Smooth muscle cell (in vitro differentiated cells): Measurements from ENCODE around the gene PARVB. TPM values are rescaled to one million over a fixed set of nuclear protein-coding genes. Genes with fewer than 3 reads are reported as not detected.

Experiments used
- DNase-seq: peaks from one replicate; lab custom pipeline; 2025; ENCODE audit not compliant: unreplicated experiment; lab: John Stamatoyannopoulos, UW
- H2AFZ ChIP-seq: fragments of 200-600 bp; sonication (generic); 2 replicates; pipeline ENCODE4 v1.6.0; 2016; ENCODE audit warnings: antibody characterized with exemption, low read depth, mild to moderate bottlenecking
- H3F3A ChIP-seq: fragments of 200-600 bp; sonication (generic); 2 replicates; pipeline ENCODE4 v1.6.0; 2017; ENCODE audit warnings: antibody characterized with exemption, low read depth
- H3K27ac ChIP-seq: fragments of 200-600 bp; sonication (generic); 2 replicates; pipeline ENCODE4 v1.5.1; 2016; ENCODE audit warnings: low read depth, mild to moderate bottlenecking
- H3K27me3 ChIP-seq: fragments of 200-600 bp; sonication (generic); 2 replicates; pipeline ENCODE4 v1.6.1; 2016; ENCODE audit warnings: low read depth, mild to moderate bottlenecking
- H3K36me3 ChIP-seq: fragments of 200-600 bp; sonication (generic); 2 replicates; pipeline ENCODE4 v1.5.1; 2016; ENCODE audit warnings: low read depth
- H3K4me1 ChIP-seq: fragments of 200-600 bp; sonication (generic); 2 replicates; pipeline ENCODE4 v1.5.1; 2016; ENCODE audit warnings: low read depth
- H3K4me2 ChIP-seq: fragments of 200-600 bp; sonication (generic); 2 replicates; pipeline ENCODE4 v1.6.0; 2016; ENCODE audit warnings: mild to moderate bottlenecking
- H3K4me3 ChIP-seq: fragments of 200-600 bp; sonication (generic); 2 replicates; pipeline ENCODE4 v1.5.1; 2016; ENCODE audit warnings: mild to moderate bottlenecking
- H3K79me2 ChIP-seq: fragments of 200-600 bp; sonication (generic); 2 replicates; pipeline ENCODE4 v1.6.0; 2016; ENCODE audit warnings: low read depth, mild to moderate bottlenecking
- H3K9ac ChIP-seq: fragments of 200-600 bp; sonication (generic); 2 replicates; pipeline ENCODE4 v1.6.0; 2016; ENCODE audit warnings: low read depth
- H3K9me3 ChIP-seq: fragments of 200-600 bp; sonication (generic); replicated peaks from 2 replicates; pipeline ENCODE4 v1.5.1; 2016; ENCODE audit warnings: low read depth
- H4K20me1 ChIP-seq: fragments of 200-600 bp; sonication (generic); 2 replicates; pipeline ENCODE4 v1.6.0; 2016; ENCODE audit warnings: low read depth
- WGBS: methylation state at CpG from one replicate; pipeline ENCODE4 v1.1.7; 2016; ENCODE audit warnings: low lambda C conversion rate; 5-methylcytosine and 5-hydroxymethylcytosine counted together
- polyA plus RNA-seq: library from polyadenylated mRNA; unstranded; fragments of >200 nt; fragmentation: Nextera tagmentation; extraction: Ambion mirVana; gene quantifications from 2 replicates; pipeline ENCODE4 v1.2.1, GENCODE V29; 2016
- total RNA-seq: library from RNA; depleted of rRNA; stranded (reverse); fragments of >200 nt; gene quantifications from 2 replicates; pipeline ENCODE4 v1.2.3, GENCODE V29; 2014
- TF ChIP-seq, protein P1 (sequence below): fragments of 200-600 bp; sonication (generic); IDR thresholded peaks from 2 replicates; pipeline ENCODE4 v1.5.1; 2017; ENCODE audit warnings: borderline replicate concordance, mild to moderate bottlenecking, antibody characterized with exemption; ENCODE audit not compliant: insufficient read depth, poor library complexity, severe bottlenecking

Gene PARVB
- total and polyA plus RNA-seq, 2 experiments from 2014 or later, result 35.1 to 36.6 TPM

DNA sequence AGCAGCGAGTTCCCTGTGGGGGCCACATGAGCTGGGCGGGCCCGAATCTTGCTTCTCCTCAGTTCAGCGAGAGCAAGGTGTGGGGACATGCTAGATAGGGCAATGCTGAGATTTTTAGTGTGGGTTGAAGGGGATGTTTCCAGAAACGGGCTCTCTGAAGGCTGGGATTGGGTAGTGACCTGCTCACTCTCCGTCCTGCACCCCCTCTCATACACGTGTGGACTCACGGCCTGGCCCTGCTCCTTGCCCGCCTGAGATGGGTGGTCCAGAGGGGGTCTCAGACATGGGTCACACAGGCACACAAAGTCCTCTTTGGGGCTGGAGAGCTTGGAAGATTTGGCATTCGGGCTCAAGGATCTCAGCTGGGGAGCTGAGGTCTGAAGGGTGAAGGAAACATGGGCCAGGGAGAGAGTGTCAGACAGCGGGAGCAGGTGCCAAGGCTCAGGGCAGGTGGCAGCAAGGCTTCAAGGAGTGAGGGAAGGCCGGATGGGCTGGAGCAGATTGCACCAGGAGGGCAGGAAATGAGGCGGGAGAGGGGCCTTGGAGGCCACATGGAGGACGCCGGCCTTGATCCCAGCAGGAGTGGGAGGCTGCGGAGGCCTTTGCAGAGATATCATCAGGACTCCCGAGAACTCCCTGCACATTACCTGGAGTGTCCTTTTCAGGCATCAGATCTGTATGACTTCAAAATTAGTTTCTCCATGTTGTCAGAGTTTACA, 74.1 kb downstream of the PARVB start:
- Histone ChIP-seq H3K9me3 (no peaks in the 10 kb centered on the region), H4K20me1 (no peaks in the 10 kb centered on the region), H3K4me1 (no peaks in the 10 kb centered on the region), H3K27ac (no peak overlapping the region), H3K4me2 (no peak overlapping the region), H3K79me2 (no peaks in the 10 kb centered on the region), H3K4me3 (no peak overlapping the region), H3K9ac (no peak overlapping the region), H2AFZ (no peak overlapping the region), H3K36me3 (no peaks in the 10 kb centered on the region), H3F3A (no peaks in the 10 kb centered on the region), H3K27me3 (no peaks in the 10 kb centered on the region)
- DNase-seq, result no peak
- TF ChIP-seq, protein P1, sequence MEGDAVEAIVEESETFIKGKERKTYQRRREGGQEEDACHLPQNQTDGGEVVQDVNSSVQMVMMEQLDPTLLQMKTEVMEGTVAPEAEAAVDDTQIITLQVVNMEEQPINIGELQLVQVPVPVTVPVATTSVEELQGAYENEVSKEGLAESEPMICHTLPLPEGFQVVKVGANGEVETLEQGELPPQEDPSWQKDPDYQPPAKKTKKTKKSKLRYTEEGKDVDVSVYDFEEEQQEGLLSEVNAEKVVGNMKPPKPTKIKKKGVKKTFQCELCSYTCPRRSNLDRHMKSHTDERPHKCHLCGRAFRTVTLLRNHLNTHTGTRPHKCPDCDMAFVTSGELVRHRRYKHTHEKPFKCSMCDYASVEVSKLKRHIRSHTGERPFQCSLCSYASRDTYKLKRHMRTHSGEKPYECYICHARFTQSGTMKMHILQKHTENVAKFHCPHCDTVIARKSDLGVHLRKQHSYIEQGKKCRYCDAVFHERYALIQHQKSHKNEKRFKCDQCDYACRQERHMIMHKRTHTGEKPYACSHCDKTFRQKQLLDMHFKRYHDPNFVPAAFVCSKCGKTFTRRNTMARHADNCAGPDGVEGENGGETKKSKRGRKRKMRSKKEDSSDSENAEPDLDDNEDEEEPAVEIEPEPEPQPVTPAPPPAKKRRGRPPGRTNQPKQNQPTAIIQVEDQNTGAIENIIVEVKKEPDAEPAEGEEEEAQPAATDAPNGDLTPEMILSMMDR, result no peak
- 93% methylated on average over 17 of the region's 17 CpGs for WGBS

- 96% methylated on average over 15 of the region's 15 CpGs for WGBS
- Histone ChIP-seq H3K9me3 (no peaks in the 10 kb centered on the region), H3K27me3 (no peaks in the 10 kb centered on the region), H3F3A (no peaks in the 10 kb centered on the region), H3K4me1 (no peaks in the 10 kb centered on the region), H2AFZ (no peak overlapping the region), H3K27ac (no peak overlapping the region), H3K4me3 (no peak overlapping the region), H3K4me2 (no peak overlapping the region), H4K20me1 (no peaks in the 10 kb centered on the region), H3K79me2 (no peaks in the 10 kb centered on the region), H3K9ac (no peak overlapping the region), H3K36me3 (no peaks in the 10 kb centered on the region)
- DNase-seq, result no peak
- TF ChIP-seq, protein P1, result no peak
Measured at GRCh38 chr22:44098966-44099530, 74.9 kb downstream of the PARVB start.

DNA sequence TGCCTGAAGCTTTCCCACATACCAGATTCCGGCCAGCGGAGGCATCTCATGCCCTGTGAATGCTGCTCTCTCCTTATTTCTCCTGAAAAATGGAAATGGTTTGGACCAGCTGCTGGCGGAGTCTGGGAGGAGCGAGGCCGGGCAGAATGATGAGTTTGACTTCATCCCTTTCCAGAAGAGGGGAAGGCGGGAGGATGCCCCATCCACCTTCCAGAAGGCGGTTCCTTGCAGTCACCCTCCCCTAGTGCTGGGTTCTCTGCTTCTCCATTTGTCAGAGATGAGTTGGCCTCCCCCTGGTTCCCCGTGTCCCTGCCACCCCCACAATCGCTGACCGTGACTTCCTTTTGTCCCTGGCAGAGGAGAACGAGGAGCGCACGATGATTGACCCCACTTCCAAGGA, 75.6 kb downstream of the PARVB start:
- Histone ChIP-seq H2AFZ (no peak overlapping the region), H3K4me3 (no peak overlapping the region), H4K20me1 (no peaks in the 10 kb centered on the region), H3K79me2 (no peaks in the 10 kb centered on the region), H3K4me2 (no peak overlapping the region), H3K9me3 (no peaks in the 10 kb centered on the region), H3K9ac (no peak overlapping the region), H3K27me3 (no peaks in the 10 kb centered on the region), H3K4me1 (no peaks in the 10 kb centered on the region), H3K36me3 (no peaks in the 10 kb centered on the region), H3F3A (no peaks in the 10 kb centered on the region), H3K27ac (no peak overlapping the region)
- WGBS, result 97% methylated on average over 13 of the region's 13 CpGs
- DNase-seq, result no peak
- TF ChIP-seq, protein P1, result no peak

GRCh38 chr22:44100411-44100810, 76.3 kb downstream of the PARVB start:
- DNase-seq, result no peak
- H3K4me3 ChIP-seq, result no peak overlapping the region
- no peak overlapping the region for H2AFZ ChIP-seq
- H3K79me2 ChIP-seq, result no peaks in the 10 kb centered on the region
- H3K27me3 ChIP-seq, result no peaks in the 10 kb centered on the region
- H3K4me1 ChIP-seq, result no peaks in the 10 kb centered on the region
- no peaks in the 10 kb centered on the region for H4K20me1 ChIP-seq
- H3K27ac ChIP-seq, result no peak overlapping the region
- H3K9me3 ChIP-seq, result no peaks in the 10 kb centered on the region
- no peak overlapping the region for H3K4me2 ChIP-seq
- H3F3A ChIP-seq, result no peaks in the 10 kb centered on the region
- no peaks in the 10 kb centered on the region for H3K36me3 ChIP-seq
- 95% methylated on average over 13 of the region's 13 CpGs for WGBS
- TF ChIP-seq, protein P1, result no peak
- H3K9ac ChIP-seq, result no peak overlapping the region
